ENCODE measurements around the gene PNKP.

DNA sequence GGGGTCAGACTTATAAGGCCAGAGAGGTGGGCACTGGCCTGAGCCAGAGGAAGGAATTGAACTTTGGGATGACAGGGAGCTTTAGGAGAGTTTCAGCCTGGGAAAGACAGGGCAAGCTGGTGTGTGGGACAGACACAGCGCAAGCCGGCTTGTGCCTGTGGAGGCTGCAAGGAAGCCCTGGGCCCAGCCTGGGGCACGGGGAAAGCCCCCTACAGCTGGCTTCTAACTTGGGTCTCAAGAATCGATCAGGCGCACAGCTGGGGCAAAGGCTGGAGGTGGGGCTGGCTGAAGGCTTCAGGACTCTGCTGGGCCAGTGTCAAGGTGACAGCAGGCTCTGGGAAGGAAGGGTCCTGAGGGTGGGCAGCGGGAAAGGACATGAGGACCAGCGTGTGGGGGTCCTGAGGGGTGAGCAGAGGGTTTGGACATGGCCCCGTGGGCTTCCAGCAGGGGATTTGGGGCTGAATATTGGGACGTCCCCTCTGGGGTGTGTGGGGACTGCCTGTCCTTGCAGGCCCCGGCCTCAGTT, 13.5 kb downstream of the PNKP start:
- no peak for TF ChIP-seq MYC (IDR thresholded peaks at IDR 0.05; ENCODE audit: low read depth, low read length)
- TF ChIP-seq MYC (CRISPR knock-in tag; IDR thresholded peaks at IDR 0.05; ENCODE audit: borderline replicate concordance, low read depth) = no peak
- TF ChIP-seq ZNF124 (CRISPR knock-in tag; IDR thresholded peaks at IDR 0.05) = no peak
- TF ChIP-seq POLR2A (conservative IDR thresholded peaks at IDR 0.05) = no peak
- no peak for TF ChIP-seq NFRKB (IDR thresholded peaks at IDR 0.05; ENCODE audit: low read depth)
- TF ChIP-seq, protein P1, sequence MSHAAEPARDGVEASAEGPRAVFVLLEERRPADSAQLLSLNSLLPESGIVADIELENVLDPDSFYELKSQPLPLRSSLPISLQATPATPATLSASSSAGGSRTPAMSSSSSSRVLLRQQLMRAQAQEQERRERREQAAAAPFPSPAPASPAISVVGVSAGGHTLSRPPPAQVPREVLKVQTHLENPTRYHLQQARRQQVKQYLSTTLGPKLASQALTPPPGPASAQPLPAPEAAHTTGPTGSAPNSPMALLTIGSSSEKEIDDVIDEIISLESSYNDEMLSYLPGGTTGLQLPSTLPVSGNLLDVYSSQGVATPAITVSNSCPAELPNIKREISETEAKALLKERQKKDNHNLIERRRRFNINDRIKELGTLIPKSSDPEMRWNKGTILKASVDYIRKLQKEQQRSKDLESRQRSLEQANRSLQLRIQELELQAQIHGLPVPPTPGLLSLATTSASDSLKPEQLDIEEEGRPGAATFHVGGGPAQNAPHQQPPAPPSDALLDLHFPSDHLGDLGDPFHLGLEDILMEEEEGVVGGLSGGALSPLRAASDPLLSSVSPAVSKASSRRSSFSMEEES (CRISPR knock-in tag; IDR thresholded peaks at IDR 0.05) = no peak
- TF ChIP-seq FOXP1 (CRISPR knock-in tag; IDR thresholded peaks at IDR 0.05) = no peak
- TF ChIP-seq, protein P2, sequence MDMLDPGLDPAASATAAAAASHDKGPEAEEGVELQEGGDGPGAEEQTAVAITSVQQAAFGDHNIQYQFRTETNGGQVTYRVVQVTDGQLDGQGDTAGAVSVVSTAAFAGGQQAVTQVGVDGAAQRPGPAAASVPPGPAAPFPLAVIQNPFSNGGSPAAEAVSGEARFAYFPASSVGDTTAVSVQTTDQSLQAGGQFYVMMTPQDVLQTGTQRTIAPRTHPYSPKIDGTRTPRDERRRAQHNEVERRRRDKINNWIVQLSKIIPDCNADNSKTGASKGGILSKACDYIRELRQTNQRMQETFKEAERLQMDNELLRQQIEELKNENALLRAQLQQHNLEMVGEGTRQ (CRISPR knock-in tag; IDR thresholded peaks at IDR 0.05) = no peak
- TF ChIP-seq TCF7L2 (IDR thresholded peaks at IDR 0.05; ENCODE audit: low read depth, low read length) = no peak
